Chondrocyte (in vitro differentiated cells): ENCODE data around the gene TENM3. TPM values are rescaled to one million over a fixed set of nuclear protein-coding genes. Genes with fewer than 3 reads are reported as not detected.

Experiments
- DNase-seq: peaks from one replicate; pipeline ENCODE4 v3.0.0; 2021; ENCODE audit warnings: mixed read lengths, low spot score
- H3K27ac Mint-ChIP-seq: one replicate; pipeline ENCODE4 v1.8.0; 2021; ENCODE audit warnings: mild to moderate bottlenecking, moderate library complexity, mixed read lengths; ENCODE audit not compliant: unreplicated experiment
- H3K27me3 Mint-ChIP-seq: 2 replicates; pipeline ENCODE4 v1.8.0; 2021; ENCODE audit warnings: low read depth, mixed read lengths
- H3K36me3 Mint-ChIP-seq: 2 replicates; pipeline ENCODE4 v1.8.0; 2021; ENCODE audit warnings: low read depth, mixed read lengths
- H3K4me1 Mint-ChIP-seq: 2 replicates; pipeline ENCODE4 v1.8.0; 2021; ENCODE audit warnings: low read depth, mild to moderate bottlenecking, mixed read lengths
- H3K4me3 Mint-ChIP-seq: one replicate; pipeline ENCODE4 v1.8.0; 2021; ENCODE audit warnings: mild to moderate bottlenecking, moderate library complexity, mixed read lengths; ENCODE audit not compliant: unreplicated experiment
- H3K9me3 Mint-ChIP-seq: 2 replicates; pipeline ENCODE4 v1.8.0; 2021; ENCODE audit warnings: low read depth, mixed read lengths
- CTCF ChIP-seq: fragments of 200-600 bp; sonication (generic); IDR thresholded peaks from 2 replicates; pipeline ENCODE4 v1.5.0; 2021; ENCODE audit warnings: antibody characterized with exemption, mild to moderate bottlenecking, moderate library complexity
- total RNA-seq: library from RNA; stranded (reverse); gene quantifications from 3 replicates; pipeline ENCODE4 v1.2.1, GENCODE V29; 2021

TENM3 gene
- total RNA-seq, 1 donor from 2014 or later: 87.6 TPM

- Mint-ChIP-seq H3K27me3 (no peaks in the 10 kb centered on the region), H3K27ac (peak overlapping the region; percentile 81), H3K4me3 (peak overlapping the region; percentile 13), H3K4me1 (peaks cover 18% of the 10 kb centered on the region), H3K9me3 (no peaks in the 10 kb centered on the region), H3K36me3 (no peaks in the 10 kb centered on the region)
- TF ChIP-seq CTCF: no peak
- DNase-seq: no peak
Measured at GRCh38 chr4:182219411-182220056, 23.7 kb upstream of the TENM3 start.

DNA sequence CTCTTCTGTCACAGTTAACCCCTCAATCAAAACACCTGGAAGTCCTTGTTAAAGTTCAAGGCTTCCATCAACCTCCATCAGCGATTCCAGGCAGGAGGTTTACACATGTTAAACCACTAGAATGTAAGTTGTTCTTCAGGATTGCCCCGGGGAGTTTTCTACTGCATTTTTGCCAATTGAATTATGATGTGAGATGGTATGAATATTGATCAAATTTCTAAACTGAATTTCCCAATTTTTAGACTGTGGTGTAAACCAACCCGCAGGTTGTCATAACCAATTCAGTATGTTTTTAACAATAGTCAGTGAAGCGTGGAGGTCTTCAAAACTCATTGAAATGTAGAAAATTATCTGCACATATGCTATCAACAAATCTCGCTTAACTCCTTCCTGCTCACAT lies 21.2 kb upstream of the TENM3 start:
- no peaks in the 10 kb centered on the region for H3K27me3 Mint-ChIP-seq
- no peak for DNase-seq
- peaks cover 2% of the 10 kb centered on the region for H3K36me3 Mint-ChIP-seq
- no peak for TF ChIP-seq CTCF
- H3K27ac Mint-ChIP-seq: no peak overlapping the region
- no peak overlapping the region for H3K4me3 Mint-ChIP-seq
- peaks cover 11% of the 10 kb centered on the region for H3K4me1 Mint-ChIP-seq
- H3K9me3 Mint-ChIP-seq: no peaks in the 10 kb centered on the region

DNA sequence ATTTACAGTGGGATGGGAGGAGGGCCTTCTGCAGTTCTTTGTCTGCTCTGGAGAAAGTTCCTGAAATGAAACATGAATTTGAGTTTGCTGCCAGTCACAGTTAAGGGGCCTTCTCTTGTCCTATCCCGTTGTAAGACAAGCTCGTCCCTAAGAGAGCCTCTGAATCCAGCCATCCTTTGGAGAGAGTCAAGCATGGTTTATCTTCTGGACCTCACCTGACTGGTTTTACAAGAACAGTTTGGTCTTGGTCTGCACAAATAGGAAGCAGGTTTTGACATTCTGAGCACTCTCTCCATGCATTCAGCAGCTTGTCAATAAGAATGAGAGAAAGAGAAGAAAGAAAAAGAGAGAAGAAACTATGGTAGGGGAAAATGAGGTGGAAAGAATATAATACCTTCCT lies 20.4 kb upstream of the TENM3 start:
- Mint-ChIP-seq H3K36me3 (peaks cover 2% of the 10 kb centered on the region), H3K4me3 (no peak overlapping the region), H3K9me3 (no peaks in the 10 kb centered on the region), H3K27me3 (no peaks in the 10 kb centered on the region), H3K27ac (no peak overlapping the region), H3K4me1 (peaks cover 11% of the 10 kb centered on the region)
- TF ChIP-seq CTCF: no peak
- DNase-seq: no peak

GRCh38 chr4:182223708-182224107 lies 19.5 kb upstream of the TENM3 start:
- Mint-ChIP-seq H3K36me3 (peaks cover 2% of the 10 kb centered on the region), H3K27me3 (no peaks in the 10 kb centered on the region), H3K27ac (no peak overlapping the region), H3K4me3 (no peak overlapping the region), H3K4me1 (peaks cover 12% of the 10 kb centered on the region), H3K9me3 (no peaks in the 10 kb centered on the region)
- no peak for DNase-seq
- TF ChIP-seq CTCF: no peak

DNA sequence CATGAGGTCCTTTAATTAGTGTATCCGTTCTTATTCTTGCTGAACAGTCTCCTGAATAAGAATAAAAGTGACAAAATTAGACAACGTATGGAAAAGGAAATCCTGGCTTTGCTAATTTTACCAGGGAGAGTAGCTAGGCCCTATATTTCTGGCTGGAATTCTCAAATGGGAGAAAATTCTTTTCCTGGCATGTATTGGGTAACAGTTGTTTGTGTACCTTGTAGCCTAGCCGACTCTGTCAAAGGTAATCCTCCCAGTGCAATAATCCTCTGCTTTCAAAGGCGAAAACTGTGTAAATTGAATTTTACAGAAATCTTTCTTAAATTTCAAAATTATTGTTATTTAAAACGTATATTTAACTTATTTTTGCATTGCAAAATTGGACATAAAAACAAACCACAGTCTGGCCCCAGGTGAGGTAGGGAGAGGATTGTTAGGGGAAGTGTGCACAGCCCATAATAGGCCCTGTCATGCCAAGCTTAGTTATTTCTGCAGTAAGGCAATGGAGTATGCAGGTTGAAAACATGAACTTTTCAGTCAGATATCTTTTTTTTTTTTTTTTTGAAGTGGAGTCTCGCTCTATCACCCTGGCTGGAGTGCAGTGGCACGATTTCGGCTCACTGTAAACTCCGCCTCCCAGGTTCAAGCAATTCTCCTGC lies 18.9 kb upstream of the TENM3 start:
- H3K36me3 Mint-ChIP-seq: peaks cover 2% of the 10 kb centered on the region
- no peak for DNase-seq
- H3K9me3 Mint-ChIP-seq: no peaks in the 10 kb centered on the region
- peaks cover 13% of the 10 kb centered on the region for H3K4me1 Mint-ChIP-seq
- H3K4me3 Mint-ChIP-seq: no peak overlapping the region
- H3K27me3 Mint-ChIP-seq: no peaks in the 10 kb centered on the region
- no peak overlapping the region for H3K27ac Mint-ChIP-seq
- TF ChIP-seq CTCF: no peak
